ENCODE results near the gene CASK. TPM values are rescaled to one million over a fixed set of nuclear protein-coding genes. Genes with fewer than 3 reads are reported as not detected.

CASK gene
- total RNA-seq, 1 experiment from 2014 or later: 54.6 TPM

GRCh38 chrX:41507919-41508318 is 415.4 kb downstream of the CASK start:
- Mint-ChIP-seq H3K4me1 (no peaks in the 10 kb centered on the region), H3K27ac (no peak overlapping the region), H3K36me3 (no peaks in the 10 kb centered on the region), H3K9me3 (no peaks in the 10 kb centered on the region), H3K27me3 (ENCODE audit: low read depth) (no peaks in the 10 kb centered on the region), H3K4me3 (no peak overlapping the region)
- TF ChIP-seq IRF2 (CRISPR knock-in tag; IDR thresholded peaks at IDR 0.05; ENCODE audit: borderline replicate concordance, low read depth): no peak
- TF ChIP-seq SMAD3 (CRISPR knock-in tag; IDR thresholded peaks at IDR 0.05; ENCODE audit: borderline replicate concordance): no peak
- ATAC-seq: no peak
- ChIA-PET CTCF (no interaction called here), POLR2A (no interaction called here)
- no peak for DNase-seq (ENCODE audit: low spot score)

GRCh38 chrX:41502004-41502403 is 421.4 kb downstream of the CASK start:
- Mint-ChIP-seq H3K36me3 (peaks cover 5% of the 10 kb centered on the region), H3K27me3 (ENCODE audit: low read depth) (no peaks in the 10 kb centered on the region; the same call in 1 of the 2 replicates), H3K4me1 (no peaks in the 10 kb centered on the region), H3K9me3 (peaks cover 6% of the 10 kb centered on the region), H3K27ac (no peak overlapping the region), H3K4me3 (no peak overlapping the region)
- TF ChIP-seq CREB1 (CRISPR knock-in tag; IDR thresholded peaks at IDR 0.05) (no peak), ATF6 (CRISPR knock-in tag; IDR thresholded peaks at IDR 0.05) (no peak), MLX (CRISPR knock-in tag; IDR thresholded peaks at IDR 0.05) (no peak), TCF7 (CRISPR knock-in tag; IDR thresholded peaks at IDR 0.05; ENCODE audit: low read depth) (no peak), ZNF423 (CRISPR knock-in tag; IDR thresholded peaks at IDR 0.05) (no peak)
- ATAC-seq (no peak), DNase-seq (ENCODE audit: low spot score) (no peak)
- ChIA-PET CTCF (interaction anchor here (0.6 kb wide), 1 partner anchor 92 kb away, joined by 3 read pairs; no protein-coding TSS in a partner anchor), POLR2A (no interaction called here)

GRCh38 chrX:41499984-41500383 is 423.4 kb downstream of the CASK start:
- Mint-ChIP-seq H3K36me3 (peaks cover 5% of the 10 kb centered on the region), H3K27me3 (ENCODE audit: low read depth) (no peaks in the 10 kb centered on the region; the same call in 1 of the 2 replicates), H3K27ac (no peak overlapping the region), H3K9me3 (peaks cover 6% of the 10 kb centered on the region), H3K4me3 (no peak overlapping the region), H3K4me1 (no peaks in the 10 kb centered on the region)
- DNase-seq (ENCODE audit: low spot score) (no peak), ATAC-seq (no peak)
- ChIA-PET POLR2A (no interaction called here), CTCF (no interaction called here)
- no peak for TF ChIP-seq ZNF232 (CRISPR knock-in tag; IDR thresholded peaks at IDR 0.05)
- no peak for TF ChIP-seq ZNF317 (CRISPR knock-in tag; IDR thresholded peaks at IDR 0.05; ENCODE audit: borderline replicate concordance, low read depth)
- no peak for TF ChIP-seq CTCF (IDR thresholded peaks at IDR 0.05)
- no peak for TF ChIP-seq ZBTB43 (CRISPR knock-in tag; IDR thresholded peaks at IDR 0.05)
- TF ChIP-seq TEAD1 (CRISPR knock-in tag; IDR thresholded peaks at IDR 0.05): no peak
- TF ChIP-seq ZNF263 (CRISPR knock-in tag; IDR thresholded peaks at IDR 0.05; ENCODE audit: low read depth): no peak
- no peak for TF ChIP-seq JUN (CRISPR knock-in tag; IDR thresholded peaks at IDR 0.05)
- no peak for TF ChIP-seq USF2 (CRISPR knock-in tag; IDR thresholded peaks at IDR 0.05)
- TF ChIP-seq AR (CRISPR knock-in tag; IDR thresholded peaks at IDR 0.05): no peak
- no peak for TF ChIP-seq OVOL2 (CRISPR knock-in tag; IDR thresholded peaks at IDR 0.05; ENCODE audit: borderline replicate concordance)
- no peak for TF ChIP-seq E2F4 (CRISPR knock-in tag; IDR thresholded peaks at IDR 0.05; ENCODE audit: borderline replicate concordance, low read depth)
- TF ChIP-seq ZNF396 (CRISPR knock-in tag; IDR thresholded peaks at IDR 0.05; ENCODE audit: borderline replicate concordance): no peak
- TF ChIP-seq ZNF416 (CRISPR knock-in tag; IDR thresholded peaks at IDR 0.05): no peak
- no peak for TF ChIP-seq ZSCAN18 (CRISPR knock-in tag; IDR thresholded peaks at IDR 0.05)

Measured in WTC11 (cell line).